Thyroid gland (tissue), 4 donors: ENCODE results near the gene GOLGA2. TPM values are rescaled to one million over a fixed set of nuclear protein-coding genes. Genes with fewer than 3 reads are reported as not detected.

ENCODE experiments used
- DNase-seq, 2 donors: peaks; one replicate each; pipeline ENCODE4 v3.0.0-alpha.2; 2019
- H3K27ac ChIP-seq, 3 donors: fragments of 200-600 bp; sonication (generic); 1 replicate in 2 of 3; 2 replicates in 1 of 3; pipeline ENCODE4 v1.5.1; 2016 to 2019; ENCODE audit warnings: mild to moderate bottlenecking in 1 of 3, moderate library complexity in 1 of 3
- H3K27me3 ChIP-seq: fragments of 200-600 bp; sonication (generic); one replicate; pipeline ENCODE4 v1.5.1; 2019
- H3K36me3 ChIP-seq, 2 donors: fragments of 200-600 bp; sonication (generic); one replicate each; pipeline ENCODE4 v1.5.1; 2016 to 2019
- H3K4me1 ChIP-seq, 2 donors: fragments of 200-600 bp; sonication (generic); one replicate each; pipeline ENCODE4 v1.5.1; 2017 to 2019
- H3K4me3 ChIP-seq, 3 donors: fragments of 200-600 bp; sonication (generic); replicated peaks in 1 of 3; 1 replicate in 2 of 3; 2 replicates in 1 of 3; pipeline ENCODE4 v1.5.1; 2016; ENCODE audit warnings: mild to moderate bottlenecking in 1 of 3
- H3K9me3 ChIP-seq: fragments of 200-600 bp; sonication (generic); one replicate; pipeline ENCODE4 v1.5.1; 2017
- POLR2A ChIP-seq, 2 donors: fragments of 450-650 bp; IDR thresholded peaks; one replicate each; pipeline ENCODE4 v1.6.1; 2017; ENCODE audit warnings: antibody characterized with exemption in 2 of 2, mild to moderate bottlenecking in 2 of 2, moderate library complexity in 1 of 2
- WGBS, 2 donors: methylation state at CpG; one replicate each; pipeline ENCODE4 v1.1.5; 2017; 5-methylcytosine and 5-hydroxymethylcytosine counted together
- intact Hi-C: fragments of 100-400 bp; cut with DNase I; formaldehyde crosslinking; loops from one replicate; pipeline ENCODE4 v1.15.1; 2023
- total RNA-seq, 4 donors: library from RNA; depleted of rRNA; stranded (reverse); fragments of >200 nt; gene quantifications; one replicate each; pipeline ENCODE4 v1.2.3, GENCODE V29; 2016
- TF ChIP-seq, protein P1 (sequence below), 6 experiments: fragments of 200-600 bp in 3 of 6; fragments of 450-650 bp in 3 of 6; sonication (generic) in 3 of 6; IDR thresholded peaks; one replicate each; pipeline ENCODE4 v1.5.1; 2016 to 2019; ENCODE audit warnings: antibody characterized with exemption in 6 of 6, mild to moderate bottlenecking in 2 of 6, inconsistent platforms in 1 of 6, moderate library complexity in 1 of 6

GOLGA2 gene
- total RNA-seq, 4 donors from 2014 or later, result 94.6 to 140 (median 118) TPM

GRCh38 chr9:128276574-128277270 is 915 bp upstream of the GOLGA2 start:
- no peak for TF ChIP-seq POLR2A (IDR thresholded peaks at IDR 0.05)
- TF ChIP-seq, protein P1, sequence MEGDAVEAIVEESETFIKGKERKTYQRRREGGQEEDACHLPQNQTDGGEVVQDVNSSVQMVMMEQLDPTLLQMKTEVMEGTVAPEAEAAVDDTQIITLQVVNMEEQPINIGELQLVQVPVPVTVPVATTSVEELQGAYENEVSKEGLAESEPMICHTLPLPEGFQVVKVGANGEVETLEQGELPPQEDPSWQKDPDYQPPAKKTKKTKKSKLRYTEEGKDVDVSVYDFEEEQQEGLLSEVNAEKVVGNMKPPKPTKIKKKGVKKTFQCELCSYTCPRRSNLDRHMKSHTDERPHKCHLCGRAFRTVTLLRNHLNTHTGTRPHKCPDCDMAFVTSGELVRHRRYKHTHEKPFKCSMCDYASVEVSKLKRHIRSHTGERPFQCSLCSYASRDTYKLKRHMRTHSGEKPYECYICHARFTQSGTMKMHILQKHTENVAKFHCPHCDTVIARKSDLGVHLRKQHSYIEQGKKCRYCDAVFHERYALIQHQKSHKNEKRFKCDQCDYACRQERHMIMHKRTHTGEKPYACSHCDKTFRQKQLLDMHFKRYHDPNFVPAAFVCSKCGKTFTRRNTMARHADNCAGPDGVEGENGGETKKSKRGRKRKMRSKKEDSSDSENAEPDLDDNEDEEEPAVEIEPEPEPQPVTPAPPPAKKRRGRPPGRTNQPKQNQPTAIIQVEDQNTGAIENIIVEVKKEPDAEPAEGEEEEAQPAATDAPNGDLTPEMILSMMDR (IDR thresholded peaks at IDR 0.05), result no peak
- WGBS, 2 donors, result 3 to 6% methylated on average over 23 of the region's 23 CpGs
- Histone ChIP-seq H3K36me3 (peaks cover 8 to 19% of the 10 kb centered on the region in 2 donors), H3K27me3 (no peaks in the 10 kb centered on the region), H3K27ac (peak overlapping the region; percentile 16 to 88 (median 85)), H3K4me3 (peak overlapping the region; percentile 22 to 66 (median 62)), H3K4me1 (peaks cover 22 to 44% of the 10 kb centered on the region in 2 donors), H3K9me3 (no peaks in the 10 kb centered on the region)
- intact Hi-C loops, result loop anchor here (5.0 kb wide), 1 partner anchor 46 kb away; the partner anchor contains the start of genes COQ4 and TRUB2
- peak; percentile 23 to 29 for DNase-seq

- peak within 1 kb of the TSS; percentile 66 to 97 (median 70) for H3K4me3 ChIP-seq
- H3K9me3 ChIP-seq, result no peaks in the 10 kb centered on the region
- DNase-seq, result peak; percentile 100
- peak within 1 kb of the TSS; percentile 16 to 88 (median 85) for H3K27ac ChIP-seq
- TF ChIP-seq POLR2A (IDR thresholded peaks at IDR 0.05), result peak; percentile 90 to 92
- TF ChIP-seq, protein P1 (IDR thresholded peaks at IDR 0.05), result no peak
- peaks cover 22 to 44% of the 10 kb centered on the region in 2 donors for H3K4me1 ChIP-seq
- 0% methylated on average over 17 to 36 of the region's 38 CpGs for WGBS, 2 donors
- peaks cover 14 to 25% of the 10 kb centered on the region in 2 donors for H3K36me3 ChIP-seq
- H3K27me3 ChIP-seq, result no peaks in the 10 kb centered on the region
- intact Hi-C loops, result loop anchor here (5.0 kb wide), 1 partner anchor 46 kb away; the partner anchor contains the start of genes COQ4 and TRUB2
Measured at GRCh38 chr9:128276008-128276573, 284 bp upstream of the GOLGA2 start, which contains the start of gene SWI5. SWI5 (plus strand) TSS chr9:128276276.

DNA sequence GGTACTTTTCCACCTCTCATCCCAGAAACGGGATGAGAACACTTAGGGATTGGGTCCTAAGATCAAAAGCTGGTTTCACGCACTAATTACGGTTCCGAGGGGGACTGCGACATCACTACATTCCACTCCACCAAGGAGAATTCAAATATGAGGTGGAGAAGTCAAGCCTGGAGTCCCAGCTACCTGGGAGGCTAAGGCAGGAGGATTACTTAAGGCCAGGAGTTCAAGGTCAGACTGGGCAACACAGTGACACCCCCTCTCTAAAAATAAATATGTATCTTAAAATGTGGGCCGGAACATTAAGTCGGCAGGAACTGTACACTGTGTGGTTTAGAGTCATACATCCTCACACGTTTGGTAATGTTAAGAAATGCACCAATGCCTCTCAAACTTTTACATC is 1.6 kb downstream of the GOLGA2 start:
- no peak overlapping the region for H3K27ac ChIP-seq
- H3K4me1 ChIP-seq, result peaks cover 11 to 29% of the 10 kb centered on the region in 2 donors
- H3K27me3 ChIP-seq, result no peaks in the 10 kb centered on the region
- intact Hi-C loops, result no loop called here
- H3K4me3 ChIP-seq, result no peak overlapping the region
- H3K9me3 ChIP-seq, result no peaks in the 10 kb centered on the region
- peaks cover 18 to 29% of the 10 kb centered on the region in 2 donors for H3K36me3 ChIP-seq
- TF ChIP-seq POLR2A (IDR thresholded peaks at IDR 0.05), result no peak
- TF ChIP-seq, protein P1 (IDR thresholded peaks at IDR 0.05), result no peak
- no peak for DNase-seq
- WGBS, 2 donors, result 75 to 83% methylated on average over 8 of the region's 8 CpGs

DNA sequence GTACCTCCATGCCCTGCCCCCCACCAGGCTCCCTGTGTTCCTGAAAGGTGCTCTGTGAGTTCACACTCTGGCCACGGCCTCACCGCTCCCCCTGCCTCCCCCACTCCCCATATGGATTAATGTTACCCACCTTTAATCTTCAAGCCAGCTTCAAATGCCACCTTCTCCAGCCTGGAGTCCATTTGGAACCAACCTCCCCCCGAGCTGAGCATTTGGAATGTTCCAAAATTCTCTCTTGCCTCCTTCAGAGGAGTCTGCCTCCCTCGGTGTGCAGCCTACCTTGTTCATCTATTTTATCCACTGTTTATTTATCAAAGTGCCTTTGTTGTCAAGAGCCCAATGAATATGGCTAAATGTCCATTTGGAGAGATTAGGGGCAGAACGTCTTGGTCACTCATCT is 4.3 kb downstream of the GOLGA2 start:
- intact Hi-C loops, result no loop called here
- 65 to 74% methylated on average over 5 of the region's 5 CpGs for WGBS, 2 donors
- no peak for TF ChIP-seq POLR2A (IDR thresholded peaks at IDR 0.05)
- TF ChIP-seq, protein P1 (IDR thresholded peaks at IDR 0.05), result no peak
- no peak for DNase-seq
- Histone ChIP-seq H3K27ac (no peak overlapping the region), H3K9me3 (no peaks in the 10 kb centered on the region), H3K4me1 (peaks cover 7 to 9% of the 10 kb centered on the region in 2 donors), H3K4me3 (no peak overlapping the region), H3K27me3 (no peaks in the 10 kb centered on the region), H3K36me3 (peaks cover 34 to 44% of the 10 kb centered on the region in 2 donors)

DNA sequence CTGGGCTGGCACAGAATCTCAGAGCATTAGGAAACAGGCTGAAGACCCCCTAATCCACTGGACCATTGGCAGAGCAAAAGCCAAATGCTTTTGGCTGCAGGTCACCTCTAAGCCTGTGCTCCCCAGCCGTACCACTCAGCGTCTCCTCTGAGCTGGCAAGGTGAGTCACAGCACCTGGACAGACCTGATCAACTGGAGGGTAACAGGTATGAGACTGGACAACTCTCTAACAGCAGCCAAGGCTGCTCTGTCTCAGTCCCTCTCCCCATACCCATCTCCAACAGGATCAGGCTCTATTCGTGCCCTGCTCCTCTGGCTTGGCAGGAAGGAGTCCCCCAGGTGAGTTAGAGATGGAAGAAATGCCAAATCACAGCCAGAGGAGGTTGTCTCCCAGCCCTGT is 4.7 kb downstream of the GOLGA2 start:
- no peak overlapping the region for H3K4me3 ChIP-seq
- TF ChIP-seq, protein P1 (IDR thresholded peaks at IDR 0.05), result no peak
- no peak for TF ChIP-seq POLR2A (IDR thresholded peaks at IDR 0.05)
- 96 to 100% methylated on average over 3 of the region's 3 CpGs for WGBS, 2 donors
- H3K9me3 ChIP-seq, result no peaks in the 10 kb centered on the region
- no peak overlapping the region for H3K27ac ChIP-seq
- intact Hi-C loops, result no loop called here
- H3K27me3 ChIP-seq, result no peaks in the 10 kb centered on the region
- H3K4me1 ChIP-seq, result peaks cover 7 to 9% of the 10 kb centered on the region in 2 donors
- no peak for DNase-seq
- H3K36me3 ChIP-seq, result peaks cover 34 to 44% of the 10 kb centered on the region in 2 donors
